ENCODE data around the gene LAMP1. TPM values are rescaled to one million over a fixed set of nuclear protein-coding genes. Genes with fewer than 3 reads are reported as not detected.

The LAMP1 gene
- total and polyA plus RNA-seq, 4 experiments from 2014 or later = 20.5 to 126 (median 76.9) TPM

GRCh38 chr13:113319371-113319770 lies 22.3 kb downstream of the LAMP1 start:
- no peaks in the 10 kb centered on the region for H3K27me3 ChIP-seq (ENCODE audit: insufficient read depth, low read length)
- intact Hi-C loops (cut with micrococcal nuclease) = no loop called here
- H3K27me3 Mint-ChIP-seq = no peaks in the 10 kb centered on the region
- no peak for DNase-seq
- no peaks in the 10 kb centered on the region for H3K4me1 ChIP-seq (ENCODE audit: insufficient read depth, low read length)
- no peaks in the 10 kb centered on the region for H3K9me3 ChIP-seq (ENCODE audit: control insufficient read depth in 1 of 2, low read length in 2 of 2)
- H3K36me3 Mint-ChIP-seq = peaks cover 49 to 70% of the 10 kb centered on the region in 2 donors
- ChIA-PET CTCF (ENCODE audit: partially characterized antibody) (no interaction called here), POLR2A (ENCODE audit: partially characterized antibody) (no interaction called here)
- H3K9me3 Mint-ChIP-seq = no peaks in the 10 kb centered on the region
- H3K4me1 Mint-ChIP-seq = peaks cover 0 to 4% (median 1%) of the 10 kb centered on the region in 4 donors
- no peak overlapping the region for H3K27ac ChIP-seq (ENCODE audit: low read depth, low read length)
- no peak overlapping the region for H3K4me3 ChIP-seq (ENCODE audit: low read length in 2 of 2)
- no peak overlapping the region for H3K4me3 Mint-ChIP-seq
- peaks cover 54% of the 10 kb centered on the region for H3K36me3 ChIP-seq (ENCODE audit: insufficient read depth, low read length)
- peak overlapping the region in 1 of 7 donors; percentile 35 for H3K27ac Mint-ChIP-seq

DNA sequence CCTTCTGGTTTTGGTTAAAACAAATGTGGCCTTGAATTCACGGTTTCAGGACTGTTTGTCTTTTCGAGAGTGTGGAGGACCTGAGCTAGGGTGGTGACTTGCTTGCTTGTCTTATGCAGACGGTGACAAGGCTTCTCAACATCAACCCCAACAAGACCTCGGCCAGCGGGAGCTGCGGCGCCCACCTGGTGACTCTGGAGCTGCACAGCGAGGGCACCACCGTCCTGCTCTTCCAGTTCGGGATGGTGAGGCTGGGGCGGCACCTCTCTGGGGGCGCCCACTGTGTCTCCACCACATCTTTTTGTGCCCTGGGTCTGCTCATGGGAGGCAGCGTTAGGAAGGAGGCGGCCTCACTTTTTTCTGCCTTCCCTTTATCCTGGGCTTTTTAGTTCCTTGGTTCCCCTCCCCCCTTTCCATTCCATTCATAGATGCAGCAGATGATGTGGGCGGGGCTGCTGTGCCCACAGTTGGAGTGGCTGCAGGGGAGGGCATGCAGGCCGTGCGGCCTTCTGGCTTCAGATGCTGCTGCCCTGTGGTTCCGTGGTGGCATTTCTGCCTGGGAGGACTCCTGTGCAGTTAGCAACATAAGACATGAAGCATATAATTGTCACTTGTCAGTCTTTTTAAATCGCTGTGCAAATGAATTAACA lies 23.3 kb downstream of the LAMP1 start:
- Mint-ChIP-seq H3K9me3 (no peaks in the 10 kb centered on the region), H3K4me1 (no peaks in the 10 kb centered on the region), H3K27ac (no peak overlapping the region), H3K27me3 (no peaks in the 10 kb centered on the region), H3K36me3 (peaks cover 50 to 68% of the 10 kb centered on the region in 2 donors), H3K4me3 (no peak overlapping the region)
- intact Hi-C loops (cut with micrococcal nuclease) = no loop called here
- H3K27ac ChIP-seq (ENCODE audit: low read depth, low read length) = no peak overlapping the region
- ChIA-PET POLR2A (ENCODE audit: partially characterized antibody) (no interaction called here), CTCF (ENCODE audit: partially characterized antibody) (no interaction called here)
- H3K4me1 ChIP-seq (ENCODE audit: insufficient read depth, low read length) = no peaks in the 10 kb centered on the region
- no peak for DNase-seq
- no peaks in the 10 kb centered on the region for H3K27me3 ChIP-seq (ENCODE audit: insufficient read depth, low read length)
- no peak overlapping the region for H3K4me3 ChIP-seq (ENCODE audit: low read length in 2 of 2)
- H3K9me3 ChIP-seq (ENCODE audit: control insufficient read depth in 1 of 2, low read length in 2 of 2) = no peaks in the 10 kb centered on the region
- peaks cover 54% of the 10 kb centered on the region for H3K36me3 ChIP-seq (ENCODE audit: insufficient read depth, low read length)

- Mint-ChIP-seq H3K27ac (no peak overlapping the region), H3K4me3 (no peak overlapping the region), H3K4me1 (peaks cover 0 to under 1% (median 0%) of the 10 kb centered on the region in 4 donors), H3K9me3 (no peaks in the 10 kb centered on the region), H3K36me3 (peaks cover 50 to 67% of the 10 kb centered on the region in 2 donors), H3K27me3 (no peaks in the 10 kb centered on the region)
- no peaks in the 10 kb centered on the region for H3K27me3 ChIP-seq (ENCODE audit: insufficient read depth, low read length)
- peaks cover 54% of the 10 kb centered on the region for H3K36me3 ChIP-seq (ENCODE audit: insufficient read depth, low read length)
- ChIA-PET CTCF (ENCODE audit: partially characterized antibody) (no interaction called here), POLR2A (ENCODE audit: partially characterized antibody) (no interaction called here)
- no peak for DNase-seq
- no peaks in the 10 kb centered on the region for H3K4me1 ChIP-seq (ENCODE audit: insufficient read depth, low read length)
- intact Hi-C loops (cut with micrococcal nuclease) = no loop called here
- no peaks in the 10 kb centered on the region for H3K9me3 ChIP-seq (ENCODE audit: control insufficient read depth in 1 of 2, low read length in 2 of 2)
- H3K4me3 ChIP-seq (ENCODE audit: low read length in 2 of 2) = no peak overlapping the region
- no peak overlapping the region for H3K27ac ChIP-seq (ENCODE audit: low read depth, low read length)
Measured at GRCh38 chr13:113321546-113321945, 24.5 kb downstream of the LAMP1 start.

DNA sequence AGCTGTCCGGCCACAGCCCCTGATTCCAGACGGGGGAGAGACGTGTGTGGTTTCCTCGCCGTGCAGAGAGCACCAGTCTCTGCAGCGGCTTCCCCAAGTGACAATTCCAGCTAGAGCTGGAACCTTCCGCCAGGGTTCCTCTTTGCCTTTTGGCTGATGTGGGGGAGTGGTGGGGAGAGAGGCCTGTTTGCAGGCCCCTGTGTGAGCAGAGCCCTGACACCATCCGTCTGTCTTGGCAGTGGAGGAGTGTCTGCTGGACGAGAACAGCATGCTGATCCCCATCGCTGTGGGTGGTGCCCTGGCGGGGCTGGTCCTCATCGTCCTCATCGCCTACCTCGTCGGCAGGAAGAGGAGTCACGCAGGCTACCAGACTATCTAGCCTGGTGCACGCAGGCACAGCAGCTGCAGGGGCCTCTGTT lies 25.0 kb downstream of the LAMP1 start:
- intact Hi-C loops (cut with micrococcal nuclease) = no loop called here
- DNase-seq = no peak
- H3K27ac ChIP-seq (ENCODE audit: low read depth, low read length) = no peak overlapping the region
- H3K36me3 ChIP-seq (ENCODE audit: insufficient read depth, low read length) = peaks cover 54% of the 10 kb centered on the region
- peaks cover 50 to 62% of the 10 kb centered on the region in 2 donors for H3K36me3 Mint-ChIP-seq
- ChIA-PET CTCF (ENCODE audit: partially characterized antibody) (no interaction called here), POLR2A (ENCODE audit: partially characterized antibody) (no interaction called here)
- H3K4me3 Mint-ChIP-seq = no peak overlapping the region
- no peaks in the 10 kb centered on the region for H3K9me3 Mint-ChIP-seq
- H3K4me1 Mint-ChIP-seq = peaks cover 0 to 4% (median 0%) of the 10 kb centered on the region in 4 donors
- no peak overlapping the region for H3K4me3 ChIP-seq (ENCODE audit: low read length in 2 of 2)
- no peaks in the 10 kb centered on the region for H3K9me3 ChIP-seq (ENCODE audit: control insufficient read depth in 1 of 2, low read length in 2 of 2)
- H3K27ac Mint-ChIP-seq = no peak overlapping the region
- H3K27me3 Mint-ChIP-seq = no peaks in the 10 kb centered on the region
- H3K27me3 ChIP-seq (ENCODE audit: insufficient read depth, low read length) = no peaks in the 10 kb centered on the region
- H3K4me1 ChIP-seq (ENCODE audit: insufficient read depth, low read length) = no peaks in the 10 kb centered on the region

DNA sequence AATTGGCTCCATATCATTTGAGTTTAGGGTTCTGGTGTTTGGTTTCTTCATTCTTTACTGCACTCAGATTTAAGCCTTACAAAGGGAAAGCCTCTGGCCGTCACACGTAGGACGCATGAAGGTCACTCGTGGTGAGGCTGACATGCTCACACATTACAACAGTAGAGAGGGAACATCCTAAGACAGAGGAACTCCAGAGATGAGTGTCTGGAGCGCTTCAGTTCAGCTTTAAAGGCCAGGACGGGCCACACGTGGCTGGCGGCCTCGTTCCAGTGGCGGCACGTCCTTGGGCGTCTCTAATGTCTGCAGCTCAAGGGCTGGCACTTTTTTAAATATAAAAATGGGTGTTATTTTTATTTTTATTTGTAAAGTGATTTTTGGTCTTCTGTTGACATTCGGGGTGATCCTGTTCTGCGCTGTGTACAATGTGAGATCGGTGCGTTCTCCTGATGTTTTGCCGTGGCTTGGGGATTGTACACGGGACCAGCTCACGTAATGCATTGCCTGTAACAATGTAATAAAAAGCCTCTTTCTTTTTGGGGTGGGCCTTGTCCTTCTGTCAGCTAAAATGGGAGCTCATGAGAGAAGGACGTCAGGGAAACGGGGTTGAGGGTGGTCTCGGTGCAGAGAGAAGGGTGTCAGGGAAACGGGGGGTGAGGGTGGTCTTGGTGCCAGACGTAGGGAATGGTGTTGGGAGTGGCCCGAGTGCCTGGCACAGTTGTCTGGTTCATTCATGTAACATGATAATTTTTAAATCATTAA lies 26.0 kb downstream of the LAMP1 start:
- CTCF ChIA-PET (ENCODE audit: partially characterized antibody) = no interaction called here
- peak overlapping the region in 2 of 7 donors; percentile 10 to 55 for H3K27ac Mint-ChIP-seq
- no peaks in the 10 kb centered on the region for H3K27me3 ChIP-seq (ENCODE audit: insufficient read depth, low read length)
- H3K4me1 ChIP-seq (ENCODE audit: insufficient read depth, low read length) = no peaks in the 10 kb centered on the region
- H3K9me3 ChIP-seq (ENCODE audit: control insufficient read depth in 1 of 2, low read length in 2 of 2) = no peaks in the 10 kb centered on the region
- intact Hi-C loops (cut with micrococcal nuclease) = no loop called here
- no peak overlapping the region for H3K4me3 ChIP-seq (ENCODE audit: low read length in 2 of 2)
- peaks cover 0 to 4% (median under 1%) of the 10 kb centered on the region in 4 donors for H3K4me1 Mint-ChIP-seq
- H3K27ac ChIP-seq (ENCODE audit: low read depth, low read length) = no peak overlapping the region
- peaks cover 50% of the 10 kb centered on the region for H3K36me3 ChIP-seq (ENCODE audit: insufficient read depth, low read length)
- no peaks in the 10 kb centered on the region for H3K27me3 Mint-ChIP-seq
- H3K36me3 Mint-ChIP-seq = peaks cover 47 to 54% of the 10 kb centered on the region in 2 donors
- POLR2A ChIA-PET (ENCODE audit: partially characterized antibody) = no interaction called here
- H3K4me3 Mint-ChIP-seq = no peak overlapping the region
- no peaks in the 10 kb centered on the region for H3K9me3 Mint-ChIP-seq
- DNase-seq = no peak

GRCh38 chr13:113323869-113324268 lies 26.8 kb downstream of the LAMP1 start:
- peaks cover 0 to 8% (median 3%) of the 10 kb centered on the region in 4 donors for H3K4me1 Mint-ChIP-seq
- intact Hi-C loops (cut with micrococcal nuclease) = no loop called here
- Histone ChIP-seq H3K4me1 (ENCODE audit: insufficient read depth, low read length) (no peaks in the 10 kb centered on the region), H3K27ac (ENCODE audit: low read depth, low read length) (no peak overlapping the region), H3K27me3 (ENCODE audit: insufficient read depth, low read length) (no peaks in the 10 kb centered on the region), H3K36me3 (ENCODE audit: insufficient read depth, low read length) (peaks cover 44% of the 10 kb centered on the region), H3K9me3 (ENCODE audit: control insufficient read depth in 1 of 2, low read length in 2 of 2) (no peaks in the 10 kb centered on the region), H3K4me3 (ENCODE audit: low read length in 2 of 2) (no peak overlapping the region)
- CTCF ChIA-PET (ENCODE audit: partially characterized antibody) = no interaction called here
- peaks cover 45 to 46% of the 10 kb centered on the region in 2 donors for H3K36me3 Mint-ChIP-seq
- POLR2A ChIA-PET (ENCODE audit: partially characterized antibody) = no interaction called here
- H3K4me3 Mint-ChIP-seq = no peak overlapping the region
- DNase-seq = no peak
- H3K27ac Mint-ChIP-seq = peak overlapping the region in 3 of 7 donors; percentile 45 to 77 (median 59)
- no peaks in the 10 kb centered on the region for H3K9me3 Mint-ChIP-seq
- no peaks in the 10 kb centered on the region for H3K27me3 Mint-ChIP-seq

- Mint-ChIP-seq H3K36me3 (peaks cover 45 to 46% of the 10 kb centered on the region in 2 donors), H3K4me3 (no peak overlapping the region), H3K4me1 (peaks cover 0 to 10% (median 3%) of the 10 kb centered on the region in 4 donors), H3K27ac (no peak overlapping the region), H3K27me3 (no peaks in the 10 kb centered on the region), H3K9me3 (no peaks in the 10 kb centered on the region)
- CTCF ChIA-PET (ENCODE audit: partially characterized antibody) = no interaction called here
- H3K36me3 ChIP-seq (ENCODE audit: insufficient read depth, low read length) = peaks cover 39% of the 10 kb centered on the region
- H3K9me3 ChIP-seq (ENCODE audit: control insufficient read depth in 1 of 2, low read length in 2 of 2) = no peaks in the 10 kb centered on the region
- no peaks in the 10 kb centered on the region for H3K27me3 ChIP-seq (ENCODE audit: insufficient read depth, low read length)
- H3K4me1 ChIP-seq (ENCODE audit: insufficient read depth, low read length) = no peaks in the 10 kb centered on the region
- H3K4me3 ChIP-seq (ENCODE audit: low read length in 2 of 2) = no peak overlapping the region
- intact Hi-C loops (cut with micrococcal nuclease) = no loop called here
- no peak overlapping the region for H3K27ac ChIP-seq (ENCODE audit: low read depth, low read length)
- POLR2A ChIA-PET (ENCODE audit: partially characterized antibody) = no interaction called here
- no peak for DNase-seq
Measured at GRCh38 chr13:113324398-113324797, 27.4 kb downstream of the LAMP1 start.

Measured in CD4-positive, alpha-beta memory T cell (primary cell).